Neural progenitor cell (in vitro differentiated cells): ENCODE data around the gene GALNS. TPM values are rescaled to one million over a fixed set of nuclear protein-coding genes. Genes with fewer than 3 reads are reported as not detected.

ENCODE experiments used
- DNase-seq: peaks from one replicate; pipeline ENCODE4 v3.0.0-alpha.2; 2016; ENCODE audit warnings: low spot score
- H2AFZ ChIP-seq: fragments of 200-600 bp; sonication (generic); replicated peaks from 2 replicates; pipeline ENCODE4 v1.6.1; 2016; ENCODE audit warnings: antibody characterized with exemption
- H3F3A ChIP-seq: fragments of 200-600 bp; sonication (generic); 2 replicates; pipeline ENCODE4 v1.6.1; 2016; ENCODE audit warnings: antibody characterized with exemption, low read depth
- H3K27ac ChIP-seq: fragments of 200-600 bp; sonication (generic); 2 replicates; pipeline ENCODE4 v1.5.1; 2016; ENCODE audit warnings: mild to moderate bottlenecking
- H3K27me3 ChIP-seq: fragments of 200-600 bp; sonication (generic); 2 replicates; pipeline ENCODE4 v1.6.1; 2016; ENCODE audit warnings: mild to moderate bottlenecking, moderate library complexity
- H3K36me3 ChIP-seq: fragments of 200-600 bp; sonication (generic); 2 replicates; pipeline ENCODE4 v1.5.1; 2016
- H3K4me1 ChIP-seq: fragments of 200-600 bp; sonication (generic); 2 replicates; pipeline ENCODE4 v1.6.1; 2016; ENCODE audit warnings: mixed run types
- H3K4me2 ChIP-seq: fragments of 200-600 bp; sonication (generic); 2 replicates; pipeline ENCODE4 v1.6.1; 2016
- H3K4me3 ChIP-seq: fragments of 200-600 bp; sonication (generic); 2 replicates; pipeline ENCODE4 v1.5.1; 2016
- H3K79me2 ChIP-seq: fragments of 200-600 bp; sonication (generic); 2 replicates; pipeline ENCODE4 v1.6.1; 2016; ENCODE audit warnings: low read depth
- H3K9ac ChIP-seq: fragments of 200-600 bp; sonication (generic); 2 replicates; pipeline ENCODE4 v1.6.1; 2016
- H3K9me3 ChIP-seq: fragments of 200-600 bp; sonication (generic); 2 replicates; pipeline ENCODE4 v1.5.1; 2016; ENCODE audit warnings: low read depth
- H4K20me1 ChIP-seq: fragments of 200-600 bp; sonication (generic); 2 replicates; pipeline ENCODE4 v1.6.1; 2016; ENCODE audit warnings: low read depth
- H3K27ac Mint-ChIP-seq: 3 replicates; pipeline ENCODE4 v1.8.0; 2021; ENCODE audit warnings: mixed read lengths
- H3K27me3 Mint-ChIP-seq: 2 replicates; pipeline ENCODE4 v1.8.0; 2022; ENCODE audit warnings: low read depth, mild to moderate bottlenecking, inconsistent platforms, moderate library complexity, mixed read lengths; ENCODE audit not compliant: insufficient read depth
- H3K36me3 Mint-ChIP-seq: 3 replicates; pipeline ENCODE4 v1.8.0; 2021; ENCODE audit warnings: mixed read lengths
- H3K4me1 Mint-ChIP-seq: 3 replicates; pipeline ENCODE4 v1.8.0; 2021; ENCODE audit warnings: mixed read lengths
- H3K4me3 Mint-ChIP-seq: 3 replicates; pipeline ENCODE4 v1.8.0; 2021; ENCODE audit warnings: mild to moderate bottlenecking, moderate library complexity, mixed read lengths
- H3K9me3 Mint-ChIP-seq: 3 replicates; pipeline ENCODE4 v1.8.0; 2020; ENCODE audit warnings: mixed read lengths
- CTCF ChIP-seq: fragments of 200-600 bp; sonication (generic); IDR thresholded peaks from 2 replicates; pipeline ENCODE4 v1.5.1; 2017; ENCODE audit warnings: antibody characterized with exemption, mild to moderate bottlenecking
- EZH2 ChIP-seq: fragments of 200-600 bp; sonication (generic); IDR thresholded peaks from 2 replicates; pipeline ENCODE4 v1.6.1; 2017; ENCODE audit warnings: antibody characterized with exemption, mild to moderate bottlenecking, moderate library complexity
- EZH2phosphoT487 ChIP-seq: fragments of 200-600 bp; sonication (generic); IDR thresholded peaks from 2 replicates; pipeline ENCODE4 v1.6.1; 2017; ENCODE audit warnings: antibody characterized with exemption
- total RNA-seq: library from RNA; depleted of rRNA; stranded (reverse); fragments of >200 nt; gene quantifications from 2 replicates; pipeline ENCODE4 v1.2.3, GENCODE V29; 2015; ENCODE audit warnings: low replicate concordance

The GALNS gene
- total RNA-seq, 1 donor from 2014 or later, result 5.0 TPM

- H4K20me1 ChIP-seq, result no peaks in the 10 kb centered on the region
- no peak overlapping the region for H3K4me3 Mint-ChIP-seq
- H3K9me3 ChIP-seq, result no peaks in the 10 kb centered on the region
- no peaks in the 10 kb centered on the region for H3K27me3 ChIP-seq
- peaks cover 3% of the 10 kb centered on the region for H3K27me3 Mint-ChIP-seq
- peaks cover 3% of the 10 kb centered on the region for H3K36me3 Mint-ChIP-seq
- H3K4me3 ChIP-seq, result no peak overlapping the region
- peaks cover 3% of the 10 kb centered on the region for H3K4me1 Mint-ChIP-seq
- no peaks in the 10 kb centered on the region for H3K4me1 ChIP-seq
- H3K4me2 ChIP-seq, result no peak overlapping the region
- no peaks in the 10 kb centered on the region for H3K9me3 Mint-ChIP-seq
- no peaks in the 10 kb centered on the region for H3K79me2 ChIP-seq
- no peaks in the 10 kb centered on the region for H3K36me3 ChIP-seq
- H3K27ac ChIP-seq, result no peak overlapping the region
- peaks cover 2% of the 10 kb centered on the region for H3F3A ChIP-seq
- TF ChIP-seq EZH2 (no peak), EZH2phosphoT487 (no peak), CTCF (no peak)
- H3K9ac ChIP-seq, result no peak overlapping the region
- no peak for DNase-seq
- H3K27ac Mint-ChIP-seq, result no peak overlapping the region
- H2AFZ ChIP-seq, result no peak overlapping the region
Measured at GRCh38 chr16:88817785-88818574, 38.8 kb downstream of the GALNS start.

GRCh38 chr16:88816736-88817535, 39.8 kb downstream of the GALNS start:
- H3K4me2 ChIP-seq, result no peak overlapping the region
- no peak for TF ChIP-seq EZH2
- peaks cover 12% of the 10 kb centered on the region for H3F3A ChIP-seq
- H4K20me1 ChIP-seq, result no peaks in the 10 kb centered on the region
- DNase-seq, result no peak
- no peak overlapping the region for H3K4me3 Mint-ChIP-seq
- H3K4me3 ChIP-seq, result no peak overlapping the region
- H3K79me2 ChIP-seq, result no peaks in the 10 kb centered on the region
- H3K4me1 ChIP-seq, result no peaks in the 10 kb centered on the region
- no peak overlapping the region for H2AFZ ChIP-seq
- H3K9me3 ChIP-seq, result no peaks in the 10 kb centered on the region
- H3K27me3 Mint-ChIP-seq, result peaks cover 3% of the 10 kb centered on the region
- H3K4me1 Mint-ChIP-seq, result peaks cover 3% of the 10 kb centered on the region
- H3K27me3 ChIP-seq, result no peaks in the 10 kb centered on the region
- no peaks in the 10 kb centered on the region for H3K36me3 ChIP-seq
- H3K9me3 Mint-ChIP-seq, result no peaks in the 10 kb centered on the region
- H3K36me3 Mint-ChIP-seq, result no peaks in the 10 kb centered on the region
- H3K9ac ChIP-seq, result peak overlapping the region; percentile 42
- no peak overlapping the region for H3K27ac ChIP-seq
- no peak overlapping the region for H3K27ac Mint-ChIP-seq

DNA sequence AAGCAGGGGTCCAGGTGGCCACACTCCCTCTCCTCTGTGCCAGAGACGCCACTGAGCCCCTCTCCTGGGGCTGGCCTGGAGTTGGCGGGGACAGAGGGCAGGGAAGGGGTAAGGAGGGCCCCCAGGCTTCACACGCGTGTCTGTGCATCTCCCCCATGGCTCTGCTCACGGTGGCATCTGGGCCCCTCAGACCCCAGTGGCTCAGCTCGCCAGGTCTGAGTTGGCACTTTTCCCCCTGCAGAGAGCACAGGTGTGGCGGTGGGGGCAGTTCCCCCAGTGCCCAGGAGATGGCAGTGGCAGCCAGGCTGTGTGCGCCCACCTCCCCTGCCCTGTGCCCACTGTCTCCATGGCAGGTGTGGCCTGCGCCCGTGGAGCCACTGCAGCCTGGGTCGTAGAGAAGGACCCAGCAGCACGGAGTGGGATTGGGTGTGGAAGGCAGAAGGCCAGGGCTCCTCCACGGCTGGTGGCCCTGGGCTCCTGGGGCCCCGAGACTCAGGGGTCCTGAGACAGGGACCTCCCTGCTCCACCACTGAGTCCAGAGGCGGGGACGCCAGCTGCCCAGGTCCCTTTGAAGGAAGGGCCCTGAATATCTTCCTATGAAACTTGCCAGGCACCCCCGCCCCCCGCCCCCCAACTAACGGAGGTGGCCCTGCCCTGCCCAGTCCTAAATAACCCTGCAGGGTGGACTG, 40.7 kb downstream of the GALNS start:
- peaks cover 6% of the 10 kb centered on the region for H3K79me2 ChIP-seq
- no peaks in the 10 kb centered on the region for H3K36me3 Mint-ChIP-seq
- H3K27me3 ChIP-seq, result no peaks in the 10 kb centered on the region
- H3K27ac Mint-ChIP-seq, result no peak overlapping the region
- no peak overlapping the region for H3K4me3 Mint-ChIP-seq
- no peaks in the 10 kb centered on the region for H3K9me3 ChIP-seq
- H3K9me3 Mint-ChIP-seq, result no peaks in the 10 kb centered on the region
- H3K4me2 ChIP-seq, result no peak overlapping the region
- no peak overlapping the region for H2AFZ ChIP-seq
- no peaks in the 10 kb centered on the region for H3K36me3 ChIP-seq
- H3K4me1 Mint-ChIP-seq, result peaks cover 3% of the 10 kb centered on the region
- peaks cover 13% of the 10 kb centered on the region for H3F3A ChIP-seq
- no peaks in the 10 kb centered on the region for H3K4me1 ChIP-seq
- peaks cover 3% of the 10 kb centered on the region for H3K27me3 Mint-ChIP-seq
- TF ChIP-seq EZH2, result no peak
- peak; percentile 68 for TF ChIP-seq CTCF
- no peak for TF ChIP-seq EZH2phosphoT487
- H3K27ac ChIP-seq, result no peak overlapping the region
- no peak overlapping the region for H3K4me3 ChIP-seq
- H3K9ac ChIP-seq, result no peak overlapping the region
- peaks cover 5% of the 10 kb centered on the region for H4K20me1 ChIP-seq
- DNase-seq, result peak; percentile 72
